Mesenchymal stem cell (in vitro differentiated cells and primary cell): Measurements from ENCODE around the gene HBG2.

Experiments
- DNase-seq: peaks from one replicate; pipeline ENCODE4 v3.0.0-alpha.2; 2013
- H2AFZ ChIP-seq: one replicate; pipeline ENCODE4 v1.6.1; 2013; ENCODE audit warnings: low read depth, mild to moderate bottlenecking, control low read depth, inconsistent platforms, low read length, moderate library complexity
- H2AK5ac ChIP-seq: 2 replicates; pipeline ENCODE4 v1.6.1; 2013; ENCODE audit warnings: low read length, moderate library complexity, mild to moderate bottlenecking, inconsistent platforms; ENCODE audit not compliant: severe bottlenecking
- H2BK120ac ChIP-seq: one replicate; pipeline ENCODE4 v1.6.1; 2013; ENCODE audit warnings: low read depth, mild to moderate bottlenecking, inconsistent platforms, low read length, moderate library complexity
- H2BK12ac ChIP-seq, 2 experiments: one replicate each; pipeline ENCODE4 v1.6.1; 2013; ENCODE audit warnings: inconsistent platforms in 2 of 2, low read length in 2 of 2, mild to moderate bottlenecking in 2 of 2, moderate library complexity in 2 of 2, control low read depth in 1 of 2
- H2BK15ac ChIP-seq: one replicate; pipeline ENCODE4 v1.6.1; 2013; ENCODE audit warnings: mild to moderate bottlenecking, low read depth, inconsistent platforms; ENCODE audit not compliant: poor library complexity, severe bottlenecking
- H2BK5ac ChIP-seq: 2 replicates; pipeline ENCODE4 v1.6.1; 2013; ENCODE audit warnings: low read depth, mild to moderate bottlenecking, low read length, control low read depth, inconsistent platforms; ENCODE audit not compliant: poor library complexity, severe bottlenecking
- H3K14ac ChIP-seq, 2 experiments: one replicate each; pipeline ENCODE4 v1.6.1; 2013; ENCODE audit warnings: inconsistent platforms in 2 of 2, low read length in 2 of 2, control low read depth in 1 of 2, mild to moderate bottlenecking in 1 of 2, moderate library complexity in 1 of 2
- H3K18ac ChIP-seq, 2 experiments: one replicate each; pipeline ENCODE4 v1.6.1; 2013; ENCODE audit warnings: inconsistent platforms in 2 of 2, low read length in 2 of 2, control low read depth in 1 of 2, low read depth in 1 of 2, mild to moderate bottlenecking in 1 of 2
- H3K23ac ChIP-seq, 2 experiments: one replicate each; pipeline ENCODE4 v1.6.1; 2013; ENCODE audit warnings: inconsistent platforms in 2 of 2, low read length in 2 of 2, mild to moderate bottlenecking in 2 of 2, moderate library complexity in 2 of 2, control low read depth in 1 of 2
- H3K27ac ChIP-seq: 2 replicates; pipeline ENCODE4 v1.5.1; 2013; ENCODE audit warnings: mild to moderate bottlenecking, moderate library complexity, low read length, control low read depth, inconsistent platforms; ENCODE audit not compliant: poor library complexity, severe bottlenecking
- H3K27me3 ChIP-seq, 2 experiments: 2 replicates each; pipeline versions ENCODE4 v1.6.1 to v1.7.0; 2013; ENCODE audit warnings: low read length in 2 of 2, mild to moderate bottlenecking in 2 of 2, moderate library complexity in 2 of 2, control low read depth in 1 of 2, inconsistent platforms in 1 of 2; ENCODE audit not compliant: control insufficient read depth in 1 of 2, insufficient read depth in 1 of 2
- H3K36me3 ChIP-seq, 2 experiments: 2 replicates each; pipeline versions ENCODE4 v1.6.1 to v1.7.0; 2013; ENCODE audit warnings: low read length in 2 of 2, control low read depth in 1 of 2, inconsistent platforms in 1 of 2, low read depth in 1 of 2, mild to moderate bottlenecking in 1 of 2; ENCODE audit not compliant: insufficient read depth in 2 of 2, control insufficient read depth in 1 of 2
- H3K4ac ChIP-seq, 2 experiments: one replicate each; pipeline ENCODE4 v1.6.1; 2013; ENCODE audit warnings: inconsistent platforms in 2 of 2, low read length in 2 of 2, mild to moderate bottlenecking in 2 of 2, moderate library complexity in 2 of 2, control low read depth in 1 of 2, low read depth in 1 of 2
- H3K4me1 ChIP-seq: 2 replicates; pipeline ENCODE4 v1.6.1; 2013; ENCODE audit warnings: low read depth, low read length, control low read depth; ENCODE audit not compliant: control insufficient read depth, insufficient read depth
- H3K4me2 ChIP-seq: 2 replicates; pipeline ENCODE4 v1.6.1; 2013; ENCODE audit warnings: low read length, mild to moderate bottlenecking, inconsistent platforms; ENCODE audit not compliant: poor library complexity, severe bottlenecking
- H3K4me3 ChIP-seq, 2 experiments: 2 replicates each; pipeline versions ENCODE4 v1.5.1 to v1.7.0; 2013; ENCODE audit warnings: low read length in 2 of 2, mild to moderate bottlenecking in 2 of 2, control low read depth in 1 of 2, low read depth in 1 of 2; ENCODE audit not compliant: insufficient read depth in 1 of 2
- H3K79me1 ChIP-seq: replicated peaks from 2 replicates; pipeline ENCODE4 v1.6.1; 2013; ENCODE audit warnings: mild to moderate bottlenecking, control low read depth, low read length, inconsistent platforms; ENCODE audit not compliant: poor library complexity, severe bottlenecking
- H3K9ac ChIP-seq: 2 replicates; pipeline ENCODE4 v1.7.0; 2013; ENCODE audit warnings: mild to moderate bottlenecking, low read length, moderate library complexity
- H3K9me3 ChIP-seq: 2 replicates; pipeline ENCODE4 v1.7.0; 2013; ENCODE audit warnings: mild to moderate bottlenecking, low read length; ENCODE audit not compliant: control insufficient read depth
- H4K8ac ChIP-seq: one replicate; pipeline ENCODE4 v1.6.1; 2013; ENCODE audit warnings: inconsistent platforms, mild to moderate bottlenecking, low read length, moderate library complexity
- H4K91ac ChIP-seq: one replicate; pipeline ENCODE4 v1.6.1; 2013; ENCODE audit warnings: mild to moderate bottlenecking, low read length, inconsistent platforms
- WGBS: methylation state at CpG from one replicate; pipeline ENCODE4 v1.1.7; 2013; ENCODE audit warnings: mixed read lengths; 5-methylcytosine and 5-hydroxymethylcytosine counted together

The HBG2 gene

DNA sequence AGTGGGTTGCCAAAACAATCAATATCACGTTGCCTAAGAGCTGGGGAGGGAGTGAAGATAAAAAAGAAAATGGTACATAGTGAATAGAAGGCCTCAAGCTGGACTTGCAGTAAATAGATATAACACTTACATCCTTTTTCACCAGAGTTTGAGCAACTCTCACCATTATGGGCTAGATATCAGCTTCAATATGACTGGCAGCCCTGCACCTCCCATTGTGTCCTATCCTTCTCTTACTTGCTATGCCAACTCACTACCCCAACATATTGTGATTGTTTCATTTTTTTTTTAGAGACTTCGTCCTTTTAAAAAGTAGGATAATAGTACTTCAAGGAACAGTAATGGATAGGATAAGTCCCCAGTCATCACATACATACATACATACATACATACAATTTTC is 12.4 kb downstream of the HBG2 start:
- Histone ChIP-seq H4K8ac (no peak overlapping the region), H4K91ac (no peak overlapping the region), H3K9me3 (no peaks in the 10 kb centered on the region), H3K18ac (no peak overlapping the region), H2AK5ac (no peak overlapping the region), H3K14ac (no peak overlapping the region), H2BK12ac (no peak overlapping the region), H3K23ac (no peak overlapping the region), H2BK120ac (no peak overlapping the region), H3K27ac (no peak overlapping the region), H2BK15ac (no peak overlapping the region), H2BK5ac (no peak overlapping the region), H3K4me1 (no peaks in the 10 kb centered on the region), H3K79me1 (no peaks in the 10 kb centered on the region), H3K27me3 (no peaks in the 10 kb centered on the region), H3K9ac (no peak overlapping the region), H3K4me2 (no peak overlapping the region), H2AFZ (no peak overlapping the region), H3K4me3 (no peak overlapping the region), H3K36me3 (no peaks in the 10 kb centered on the region), H3K4ac (no peak overlapping the region)
- WGBS: no CpG with 5 or more reads among the region's 2 CpGs
- DNase-seq: no peak

DNA sequence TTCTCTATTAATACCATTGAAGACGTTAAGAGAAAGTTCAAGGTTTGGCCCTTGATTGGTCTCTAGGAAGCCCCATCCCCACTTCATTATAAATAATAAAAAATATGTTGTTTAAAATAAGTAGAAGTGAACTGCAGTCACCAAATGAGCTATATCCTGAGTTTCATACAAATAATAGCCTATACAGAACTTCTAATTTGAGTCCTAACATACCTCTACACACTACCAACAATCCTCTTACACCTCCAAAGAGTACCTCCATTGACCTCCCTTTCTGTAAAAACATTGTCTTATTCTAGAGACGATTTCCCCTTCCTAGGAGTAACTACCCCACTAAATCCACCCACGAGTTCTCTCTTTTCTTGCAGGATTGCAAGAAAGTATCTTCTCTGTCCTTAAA is 13.1 kb downstream of the HBG2 start:
- no peaks in the 10 kb centered on the region for H3K79me1 ChIP-seq
- no peak overlapping the region for H3K27ac ChIP-seq
- H2BK5ac ChIP-seq: no peak overlapping the region
- DNase-seq: no peak
- H3K14ac ChIP-seq: no peak overlapping the region
- no peak overlapping the region for H4K91ac ChIP-seq
- no peak overlapping the region for H2BK15ac ChIP-seq
- 94% methylated on average over 2 of the region's 3 CpGs for WGBS
- no peak overlapping the region for H2BK120ac ChIP-seq
- no peak overlapping the region for H3K9ac ChIP-seq
- H2BK12ac ChIP-seq: no peak overlapping the region
- no peaks in the 10 kb centered on the region for H3K4me1 ChIP-seq
- no peak overlapping the region for H4K8ac ChIP-seq
- no peak overlapping the region for H3K18ac ChIP-seq
- no peaks in the 10 kb centered on the region for H3K36me3 ChIP-seq
- H2AFZ ChIP-seq: no peak overlapping the region
- H3K23ac ChIP-seq: no peak overlapping the region
- H2AK5ac ChIP-seq: no peak overlapping the region
- no peak overlapping the region for H3K4me3 ChIP-seq
- no peak overlapping the region for H3K4ac ChIP-seq
- H3K27me3 ChIP-seq: no peaks in the 10 kb centered on the region
- H3K9me3 ChIP-seq: no peaks in the 10 kb centered on the region
- no peak overlapping the region for H3K4me2 ChIP-seq

DNA sequence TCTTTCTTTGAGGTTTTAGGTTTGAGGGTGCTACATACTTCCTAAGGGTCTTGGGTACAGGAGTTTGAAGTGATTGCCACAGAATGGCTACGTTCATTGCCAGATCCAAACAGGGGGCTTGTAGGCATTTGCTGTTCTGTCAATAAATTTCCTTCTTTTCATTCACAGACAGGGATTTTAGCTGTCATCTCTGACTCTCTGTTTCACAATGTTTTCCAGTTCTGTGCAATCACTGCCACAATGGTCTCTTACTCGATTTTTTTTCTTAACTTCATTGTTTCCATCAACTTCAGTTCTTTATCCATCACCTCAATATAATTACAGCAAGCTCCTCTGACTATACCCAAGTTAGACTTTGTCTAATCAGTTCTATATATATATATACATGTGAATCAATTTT is 14.1 kb downstream of the HBG2 start:
- H2AFZ ChIP-seq: no peak overlapping the region
- no peak overlapping the region for H2BK15ac ChIP-seq
- no peak overlapping the region for H3K23ac ChIP-seq
- H4K91ac ChIP-seq: no peak overlapping the region
- no peaks in the 10 kb centered on the region for H3K27me3 ChIP-seq
- H3K79me1 ChIP-seq: no peaks in the 10 kb centered on the region
- no peaks in the 10 kb centered on the region for H3K4me1 ChIP-seq
- no peaks in the 10 kb centered on the region for H3K36me3 ChIP-seq
- no peak overlapping the region for H2BK12ac ChIP-seq
- H3K9ac ChIP-seq: no peak overlapping the region
- H3K18ac ChIP-seq: no peak overlapping the region
- no peak overlapping the region for H2BK5ac ChIP-seq
- H3K9me3 ChIP-seq: no peaks in the 10 kb centered on the region
- H2BK120ac ChIP-seq: no peak overlapping the region
- no peak overlapping the region for H4K8ac ChIP-seq
- no peak overlapping the region for H3K4ac ChIP-seq
- DNase-seq: no peak
- H3K4me2 ChIP-seq: no peak overlapping the region
- H3K27ac ChIP-seq: no peak overlapping the region
- 90% methylated on average over 2 of the region's 2 CpGs for WGBS
- no peak overlapping the region for H3K4me3 ChIP-seq
- no peak overlapping the region for H3K14ac ChIP-seq
- no peak overlapping the region for H2AK5ac ChIP-seq

DNA sequence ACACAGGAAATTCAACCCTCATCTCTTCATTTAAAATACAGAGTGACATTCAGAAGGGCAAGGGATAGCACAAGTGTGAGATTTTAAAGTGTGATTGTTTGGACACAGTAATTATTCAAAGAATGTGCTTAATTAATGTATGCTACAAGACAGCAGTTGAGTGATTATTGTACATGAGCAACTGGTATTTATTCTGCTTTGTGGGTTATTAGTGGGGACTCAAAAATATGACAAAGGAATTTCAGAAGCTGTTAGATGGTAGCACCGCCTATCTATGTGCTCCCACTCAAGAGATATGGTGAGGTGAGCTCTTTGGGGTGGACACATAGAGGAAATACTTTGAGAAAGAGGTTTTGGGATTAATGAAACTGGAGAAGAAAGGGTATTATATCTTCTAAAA is 14.5 kb downstream of the HBG2 start:
- no peak overlapping the region for H3K18ac ChIP-seq
- no peak overlapping the region for H3K14ac ChIP-seq
- no peaks in the 10 kb centered on the region for H3K36me3 ChIP-seq
- no peak overlapping the region for H4K8ac ChIP-seq
- no peak overlapping the region for H3K4ac ChIP-seq
- no peaks in the 10 kb centered on the region for H3K4me1 ChIP-seq
- H3K4me2 ChIP-seq: no peak overlapping the region
- no peaks in the 10 kb centered on the region for H3K27me3 ChIP-seq
- no peak overlapping the region for H3K9ac ChIP-seq
- DNase-seq: no peak
- H3K9me3 ChIP-seq: no peaks in the 10 kb centered on the region
- no peak overlapping the region for H3K27ac ChIP-seq
- no peak overlapping the region for H2BK120ac ChIP-seq
- no peaks in the 10 kb centered on the region for H3K79me1 ChIP-seq
- no peak overlapping the region for H2AK5ac ChIP-seq
- no peak overlapping the region for H2BK15ac ChIP-seq
- H3K23ac ChIP-seq: no peak overlapping the region
- no peak overlapping the region for H4K91ac ChIP-seq
- no peak overlapping the region for H2AFZ ChIP-seq
- no peak overlapping the region for H3K4me3 ChIP-seq
- no peak overlapping the region for H2BK5ac ChIP-seq
- no peak overlapping the region for H2BK12ac ChIP-seq
- 100% methylated on average over 1 of the region's 1 CpG for WGBS
